Activated CD8-positive, alpha-beta memory T cell treated with anti-CD3 and anti-CD28 coated beads for 36 hours (primary cell): ENCODE data around the gene EXT2. TPM values are rescaled to one million over a fixed set of nuclear protein-coding genes. Genes with fewer than 3 reads are reported as not detected.

Source experiments
- CTCF ChIA-PET: fragments of 350-600 bp; sonication (Branson Sonifier 250); formaldehyde crosslinking; loops from one replicate; lab custom pipeline; 2021; ENCODE audit warnings: antibody characterized with exemption; lab: Charles Lee
- POLR2A ChIA-PET: fragments of 350-600 bp; sonication (Branson Sonifier 250); formaldehyde crosslinking; loops from one replicate; lab custom pipeline; 2021; ENCODE audit warnings: antibody characterized with exemption; lab: Charles Lee
- total RNA-seq, 2 experiments: library from RNA; stranded (reverse); gene quantifications; one replicate each; pipeline ENCODE4 v1.2.3, GENCODE V29; 2021

The EXT2 gene
- total RNA-seq, 2 experiments from 2014 or later: 32.4 to 35.2 TPM

GRCh38 chr11:44185522-44185921 lies 90.0 kb downstream of the EXT2 start:
- CTCF ChIA-PET: interaction anchor here (0.7 kb wide), 1 partner anchor 805 kb away, joined by 3 read pairs; no protein-coding TSS in a partner anchor
- POLR2A ChIA-PET: no interaction called here

GRCh38 chr11:44186321-44186930 lies 90.9 kb downstream of the EXT2 start:
- POLR2A ChIA-PET: no interaction called here
- CTCF ChIA-PET: interaction anchor here (0.5 kb wide), 1 partner anchor 86 kb away, joined by 4 read pairs; no protein-coding TSS in a partner anchor

GRCh38 chr11:44188643-44189042 lies 93.2 kb downstream of the EXT2 start:
- ChIA-PET POLR2A (no interaction called here), CTCF (no interaction called here)

GRCh38 chr11:44189986-44190882 lies 94.8 kb downstream of the EXT2 start:
- POLR2A ChIA-PET: no interaction called here
- CTCF ChIA-PET: interaction anchor here (0.6 kb wide), 1 partner anchor 792 kb away, joined by 3 read pairs; no protein-coding TSS in a partner anchor

GRCh38 chr11:44190883-44191230 lies 95.4 kb downstream of the EXT2 start:
- POLR2A ChIA-PET: no interaction called here
- CTCF ChIA-PET: no interaction called here

- CTCF ChIA-PET: no interaction called here
- POLR2A ChIA-PET: no interaction called here
Observed at GRCh38 chr11:44191322-44192016, 96.0 kb downstream of the EXT2 start.

GRCh38 chr11:44192017-44192385 lies 96.5 kb downstream of the EXT2 start:
- ChIA-PET CTCF (no interaction called here), POLR2A (no interaction called here)

- ChIA-PET POLR2A (interaction anchor here (1.1 kb wide), 1 partner anchor 88 kb away, joined by 4 read pairs; no protein-coding TSS in a partner anchor), CTCF (interaction anchor here (1.1 kb wide), 1 partner anchor 16 kb away, joined by 3 read pairs; no protein-coding TSS in a partner anchor)
Observed at GRCh38 chr11:44192462-44193100, 97.1 kb downstream of the EXT2 start.

GRCh38 chr11:44193856-44194255 lies 98.4 kb downstream of the EXT2 start:
- CTCF ChIA-PET: no interaction called here
- POLR2A ChIA-PET: no interaction called here

- ChIA-PET CTCF (no interaction called here), POLR2A (no interaction called here)
Observed at GRCh38 chr11:44198146-44198724, 102.8 kb downstream of the EXT2 start.

GRCh38 chr11:44199298-44199697 lies 103.8 kb downstream of the EXT2 start:
- ChIA-PET POLR2A (no interaction called here), CTCF (no interaction called here)

GRCh38 chr11:44199816-44200215 lies 104.3 kb downstream of the EXT2 start:
- CTCF ChIA-PET: no interaction called here
- POLR2A ChIA-PET: no interaction called here

- ChIA-PET CTCF (no interaction called here), POLR2A (no interaction called here)
Observed at GRCh38 chr11:44203270-44204043, 108.0 kb downstream of the EXT2 start.

- CTCF ChIA-PET: no interaction called here
- POLR2A ChIA-PET: no interaction called here
Observed at GRCh38 chr11:44205352-44205751, 109.9 kb downstream of the EXT2 start.

- POLR2A ChIA-PET: no interaction called here
- CTCF ChIA-PET: no interaction called here
Observed at GRCh38 chr11:44205836-44206235, 110.4 kb downstream of the EXT2 start.

- ChIA-PET CTCF (interaction anchor here (1.5 to 1.6 kb wide), 2 partner anchors 14 to 112 kb away, joined by 3 to 4 read pairs; partner anchors contain the start of gene EXT2), POLR2A (no interaction called here)
Observed at GRCh38 chr11:44207292-44207691, 111.8 kb downstream of the EXT2 start.

- POLR2A ChIA-PET: no interaction called here
- CTCF ChIA-PET: interaction anchor here (1.6 kb wide), 1 partner anchor 16 kb away, joined by 3 read pairs; no protein-coding TSS in a partner anchor
Observed at GRCh38 chr11:44208976-44209603, 113.6 kb downstream of the EXT2 start.

- CTCF ChIA-PET: no interaction called here
- POLR2A ChIA-PET: no interaction called here
Observed at GRCh38 chr11:44212128-44212527, 116.7 kb downstream of the EXT2 start.
